Activated CD8-positive, alpha-beta memory T cell treated with anti-CD3 and anti-CD28 coated beads, Interleukin-2, amount 10 ng/mL, durations not matched to agents 7 days and 5 days (primary cell): ENCODE measurements around the gene EXD3. TPM values are rescaled to one million over a fixed set of nuclear protein-coding genes. Genes with fewer than 3 reads are reported as not detected.
"Not testable (repeated sequence)": the region's sequence is repeated elsewhere in the genome, so short reads cannot be mapped to it uniquely, and the experiment has no call there.

ENCODE experiments used
- ATAC-seq: fragments of 150-1000 bp; cut with Tn5 transposase; one replicate; pipeline ENCODE4 v1.10.0; 2021; ENCODE audit warnings: moderate library complexity
- CTCF ChIA-PET: fragments of 350-600 bp; sonication (Branson Sonifier 250); formaldehyde crosslinking; loops from one replicate; lab custom pipeline; 2021; ENCODE audit warnings: antibody characterized with exemption; lab: Charles Lee
- DNase-seq: peaks from one replicate; pipeline ENCODE4 v3.0.0-alpha.2; 2020
- H3K27ac Mint-ChIP-seq: one replicate; pipeline ENCODE4 v1.8.0; 2021; ENCODE audit warnings: mild to moderate bottlenecking, mixed read lengths
- H3K27me3 Mint-ChIP-seq: one replicate; pipeline ENCODE4 v1.8.0; 2021; ENCODE audit warnings: mixed read lengths
- H3K36me3 Mint-ChIP-seq: one replicate; pipeline ENCODE4 v1.8.0; 2021; ENCODE audit warnings: mild to moderate bottlenecking, mixed read lengths
- H3K4me1 Mint-ChIP-seq: one replicate; pipeline ENCODE4 v1.8.0; 2021; ENCODE audit warnings: mixed read lengths
- H3K4me3 Mint-ChIP-seq: one replicate; pipeline ENCODE4 v1.8.0; 2021; ENCODE audit warnings: mild to moderate bottlenecking, moderate library complexity, mixed read lengths
- H3K9me3 Mint-ChIP-seq: one replicate; pipeline ENCODE4 v1.8.0; 2022; ENCODE audit warnings: low read depth, mixed read lengths
- total RNA-seq, 2 experiments: library from RNA; stranded (reverse); gene quantifications; one replicate each; pipeline ENCODE4 v1.2.3, GENCODE V29; 2021

EXD3 gene
- total RNA-seq, 2 experiments from 2014 or later, result 9.2 to 19.8 TPM

DNA sequence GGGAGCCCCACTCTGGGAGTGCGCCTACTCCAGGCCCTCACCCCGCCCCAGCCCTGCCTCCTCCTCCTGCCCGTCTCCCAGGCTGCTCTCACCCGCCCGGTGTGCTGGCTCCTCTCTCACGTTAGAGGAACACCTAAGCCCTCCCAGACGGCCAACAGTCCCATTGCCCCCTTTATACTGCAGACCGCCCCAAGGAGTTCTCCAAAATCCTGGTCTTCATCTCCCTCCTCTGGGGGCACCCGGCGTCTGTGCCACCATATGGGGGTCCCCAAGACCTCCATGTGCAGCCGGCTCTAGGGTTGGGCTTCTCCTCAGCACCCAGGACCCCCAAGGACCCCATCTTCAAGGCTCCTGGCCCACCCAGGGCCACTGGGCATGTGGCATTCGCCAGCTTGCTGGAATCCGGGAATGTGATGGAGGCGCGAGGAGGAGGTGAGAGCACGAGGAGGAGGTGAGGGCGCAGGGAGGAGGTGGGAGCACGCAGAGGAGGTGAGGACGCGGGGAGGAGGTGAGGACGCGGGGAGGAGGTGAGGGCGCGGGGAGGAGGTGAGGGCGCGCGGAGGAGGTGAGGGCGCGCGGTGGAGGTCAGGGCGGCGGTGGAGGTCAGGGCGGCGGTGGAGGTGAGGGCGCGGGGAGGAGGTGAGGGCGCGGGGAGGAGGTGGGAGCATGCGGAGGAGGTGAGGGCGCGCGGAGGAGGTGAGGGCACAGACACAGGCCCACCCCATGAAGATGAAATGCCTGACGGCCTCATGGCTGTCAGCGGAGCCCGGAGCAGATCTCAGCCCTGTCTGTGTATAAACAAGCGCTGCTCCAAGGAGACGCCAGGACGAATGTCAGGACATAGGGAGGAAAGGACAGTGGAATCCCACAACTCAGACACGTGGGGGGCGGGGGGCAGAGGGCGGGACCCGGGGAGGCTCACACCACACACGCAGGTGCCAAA, 41.2 kb downstream of the EXD3 start:
- no peak overlapping the region for H3K27ac Mint-ChIP-seq
- no peak for ATAC-seq
- H3K9me3 Mint-ChIP-seq, result no peaks in the 10 kb centered on the region
- no peaks in the 10 kb centered on the region for H3K4me1 Mint-ChIP-seq
- no peak overlapping the region for H3K4me3 Mint-ChIP-seq
- no peaks in the 10 kb centered on the region for H3K27me3 Mint-ChIP-seq
- DNase-seq, result no peak
- H3K36me3 Mint-ChIP-seq, result no peaks in the 10 kb centered on the region
- CTCF ChIA-PET, result no interaction called here

DNA sequence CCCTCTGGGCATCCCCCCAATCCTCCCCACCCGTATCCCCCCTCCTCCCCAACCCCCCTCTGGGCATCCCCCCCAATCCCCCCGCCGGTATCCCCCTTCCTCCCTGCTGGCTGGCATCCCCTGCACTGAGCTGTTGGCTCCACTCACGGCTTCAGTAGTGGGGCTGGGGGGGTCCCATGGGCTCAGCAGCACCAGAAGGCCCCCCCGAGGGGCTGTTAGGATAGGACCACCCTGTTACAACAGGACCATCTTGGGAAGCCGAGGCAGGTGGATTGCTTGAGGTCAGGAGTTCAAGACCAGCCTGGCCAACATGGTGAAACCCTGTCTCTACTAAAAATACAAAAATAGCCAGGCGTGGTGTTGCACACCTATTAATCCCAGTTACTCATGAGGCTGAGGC, 42.4 kb downstream of the EXD3 start:
- H3K9me3 Mint-ChIP-seq, result no peaks in the 10 kb centered on the region
- CTCF ChIA-PET, result no interaction called here
- no peak for ATAC-seq
- H3K27me3 Mint-ChIP-seq, result no peaks in the 10 kb centered on the region
- DNase-seq, result no peak
- no peak overlapping the region for H3K27ac Mint-ChIP-seq
- H3K4me3 Mint-ChIP-seq, result no peak overlapping the region
- no peaks in the 10 kb centered on the region for H3K36me3 Mint-ChIP-seq
- H3K4me1 Mint-ChIP-seq, result no peaks in the 10 kb centered on the region

DNA sequence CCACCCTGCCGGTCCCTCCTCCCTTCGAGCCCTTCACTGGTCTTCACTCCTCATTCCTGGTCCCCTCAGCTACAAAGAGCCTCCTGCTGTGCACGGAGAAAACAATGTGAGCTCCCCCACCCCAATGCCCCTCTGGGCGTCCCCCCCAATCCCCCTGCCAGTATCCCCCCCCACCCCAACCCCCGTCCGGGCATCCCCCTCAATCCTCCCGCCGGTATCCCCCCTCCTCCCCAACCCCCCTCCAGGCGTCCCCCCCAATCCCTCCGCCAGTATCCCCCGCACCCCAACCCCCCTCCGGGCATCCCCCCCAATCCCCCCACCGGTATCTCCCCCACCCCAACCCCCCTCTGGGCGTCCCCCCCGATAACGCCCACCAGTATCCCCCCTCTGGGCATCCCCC, 42.8 kb downstream of the EXD3 start:
- no peaks in the 10 kb centered on the region for H3K27me3 Mint-ChIP-seq
- ATAC-seq (no peak), DNase-seq (no peak)
- CTCF ChIA-PET, result no interaction called here
- no peaks in the 10 kb centered on the region for H3K4me1 Mint-ChIP-seq
- no peak overlapping the region for H3K4me3 Mint-ChIP-seq
- no peaks in the 10 kb centered on the region for H3K36me3 Mint-ChIP-seq
- no peaks in the 10 kb centered on the region for H3K9me3 Mint-ChIP-seq
- no peak overlapping the region for H3K27ac Mint-ChIP-seq

DNA sequence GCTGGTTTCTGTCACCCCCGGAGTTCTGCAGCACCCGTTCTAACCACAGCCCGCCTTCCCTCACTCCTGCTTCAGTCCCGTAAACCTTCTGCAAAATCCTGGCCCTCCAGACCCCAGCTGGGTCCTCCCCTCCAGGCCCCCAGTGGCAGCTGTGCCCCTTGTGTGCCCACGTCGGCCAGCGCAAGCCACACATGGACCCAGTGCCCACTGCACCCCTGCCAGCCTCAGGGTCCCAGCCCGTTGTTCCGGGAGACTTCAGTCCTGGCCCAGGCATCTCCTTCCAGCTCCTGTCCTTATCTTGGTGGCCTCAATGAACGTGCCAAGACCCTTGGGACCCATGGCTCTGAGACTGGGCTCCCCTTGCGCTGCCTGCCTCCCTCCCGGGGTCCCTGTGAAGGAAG, 43.2 kb downstream of the EXD3 start:
- Mint-ChIP-seq H3K4me1 (no peaks in the 10 kb centered on the region), H3K9me3 (no peaks in the 10 kb centered on the region), H3K27ac (no peak overlapping the region), H3K36me3 (no peaks in the 10 kb centered on the region), H3K27me3 (no peaks in the 10 kb centered on the region), H3K4me3 (no peak overlapping the region)
- DNase-seq, result no peak
- ATAC-seq, result no peak
- CTCF ChIA-PET, result no interaction called here

DNA sequence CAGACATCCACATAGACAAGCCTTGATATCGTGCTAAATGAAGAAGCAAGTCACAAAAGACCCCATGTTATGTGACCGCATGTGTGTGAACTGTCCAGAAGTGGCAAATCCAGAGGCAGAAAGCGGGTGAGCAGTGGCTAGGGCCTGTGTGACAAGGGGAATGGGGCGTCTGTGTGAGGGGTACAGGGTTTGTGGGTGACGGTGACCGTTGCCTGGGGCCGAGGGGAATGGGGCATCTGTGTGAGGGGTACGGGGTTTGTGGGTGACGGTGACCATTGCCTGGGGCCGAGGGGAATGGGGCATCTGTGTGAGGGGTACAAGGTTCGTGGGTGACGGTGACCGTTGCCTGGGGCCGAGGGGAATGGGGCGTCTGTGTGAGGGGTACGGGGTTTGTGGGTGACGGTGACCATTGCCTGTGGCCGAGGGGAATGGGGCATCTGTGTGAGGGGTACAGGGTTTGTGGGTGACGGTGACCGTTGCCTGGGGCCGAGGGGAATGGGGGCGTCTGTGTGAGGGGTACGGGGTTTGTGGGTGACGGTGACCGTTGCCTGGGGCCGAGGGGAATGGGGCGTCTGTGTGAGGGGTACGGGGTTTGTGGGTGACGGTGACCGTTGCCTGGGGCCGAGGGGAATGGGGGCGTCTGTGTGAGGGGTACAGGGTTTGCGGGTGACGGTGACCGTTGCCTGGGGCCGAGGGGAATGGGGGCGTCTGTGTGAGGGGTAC, 44.1 kb downstream of the EXD3 start:
- H3K27me3 Mint-ChIP-seq, ATAC-seq, H3K9me3 Mint-ChIP-seq, H3K4me1 Mint-ChIP-seq, H3K27ac Mint-ChIP-seq, DNase-seq, H3K4me3 Mint-ChIP-seq, H3K36me3 Mint-ChIP-seq, CTCF ChIA-PET: not testable (repeated sequence)

DNA sequence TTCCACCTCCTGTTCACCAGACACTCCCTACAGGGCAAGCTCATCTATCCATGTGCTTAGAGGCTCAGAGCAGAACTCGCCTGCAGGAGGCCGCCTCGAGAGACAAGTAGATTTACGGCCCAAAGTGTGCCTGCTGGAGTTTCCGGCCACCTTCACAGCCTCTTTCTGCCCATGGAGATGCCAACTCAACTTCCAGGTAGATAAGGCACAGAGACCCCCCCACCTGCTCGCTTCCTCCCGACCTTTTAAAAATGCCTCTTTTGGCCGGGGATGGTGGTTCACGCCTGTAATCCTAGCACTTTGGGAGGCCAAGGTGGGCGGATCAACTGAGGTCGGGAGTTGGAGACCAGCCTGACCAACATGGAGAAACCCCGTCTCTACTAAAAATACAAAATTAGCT, 46.6 kb downstream of the EXD3 start:
- ATAC-seq (no peak), DNase-seq (no peak)
- Mint-ChIP-seq H3K36me3 (no peaks in the 10 kb centered on the region), H3K27me3 (no peaks in the 10 kb centered on the region), H3K4me1 (no peaks in the 10 kb centered on the region), H3K4me3 (no peak overlapping the region), H3K27ac (no peak overlapping the region), H3K9me3 (no peaks in the 10 kb centered on the region)
- CTCF ChIA-PET, result no interaction called here

DNA sequence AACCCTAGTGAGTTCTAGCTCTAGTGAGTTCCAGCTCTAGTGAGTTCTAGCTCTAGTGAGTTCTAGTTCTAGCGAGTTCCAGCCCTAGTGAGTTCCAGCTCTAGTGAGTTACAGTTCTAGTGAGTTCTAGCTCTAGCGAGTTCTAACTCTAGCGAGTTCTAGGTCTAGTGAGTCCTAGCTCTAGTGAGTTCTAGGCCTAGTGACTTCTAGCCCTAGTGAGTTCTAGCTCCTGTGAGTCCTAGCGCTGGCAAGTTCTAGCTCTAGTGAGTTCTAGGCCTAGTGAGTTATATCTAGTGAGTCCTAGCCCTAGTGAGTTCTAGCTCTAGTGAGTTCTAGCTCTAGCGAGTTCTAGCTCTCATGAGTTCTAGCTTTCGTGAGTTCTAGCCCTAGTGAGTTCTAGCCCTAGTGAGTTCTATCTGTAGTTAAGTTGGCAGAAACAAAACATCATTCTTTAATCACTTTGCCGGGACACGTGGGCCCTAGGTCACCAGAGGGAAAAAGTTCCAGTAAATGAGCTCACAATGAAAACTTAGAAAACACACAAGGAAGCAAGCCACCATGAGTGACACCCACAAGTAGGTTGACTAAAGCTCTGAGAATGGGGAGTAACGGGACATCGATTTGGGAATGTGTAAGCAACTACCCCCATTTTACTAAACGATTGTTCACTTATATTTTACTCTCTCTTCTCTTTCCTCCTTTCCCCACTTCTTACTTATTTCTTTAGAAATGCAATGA, 47.5 kb downstream of the EXD3 start:
- DNase-seq (no peak), ATAC-seq (no peak)
- H3K36me3 Mint-ChIP-seq, result no peaks in the 10 kb centered on the region
- CTCF ChIA-PET, result interaction anchor here (0.6 kb wide), 1 partner anchor 118 kb away, joined by 3 read pairs; no protein-coding TSS in a partner anchor
- no peak overlapping the region for H3K27ac Mint-ChIP-seq
- no peak overlapping the region for H3K4me3 Mint-ChIP-seq
- no peaks in the 10 kb centered on the region for H3K4me1 Mint-ChIP-seq
- no peaks in the 10 kb centered on the region for H3K27me3 Mint-ChIP-seq
- no peaks in the 10 kb centered on the region for H3K9me3 Mint-ChIP-seq

DNA sequence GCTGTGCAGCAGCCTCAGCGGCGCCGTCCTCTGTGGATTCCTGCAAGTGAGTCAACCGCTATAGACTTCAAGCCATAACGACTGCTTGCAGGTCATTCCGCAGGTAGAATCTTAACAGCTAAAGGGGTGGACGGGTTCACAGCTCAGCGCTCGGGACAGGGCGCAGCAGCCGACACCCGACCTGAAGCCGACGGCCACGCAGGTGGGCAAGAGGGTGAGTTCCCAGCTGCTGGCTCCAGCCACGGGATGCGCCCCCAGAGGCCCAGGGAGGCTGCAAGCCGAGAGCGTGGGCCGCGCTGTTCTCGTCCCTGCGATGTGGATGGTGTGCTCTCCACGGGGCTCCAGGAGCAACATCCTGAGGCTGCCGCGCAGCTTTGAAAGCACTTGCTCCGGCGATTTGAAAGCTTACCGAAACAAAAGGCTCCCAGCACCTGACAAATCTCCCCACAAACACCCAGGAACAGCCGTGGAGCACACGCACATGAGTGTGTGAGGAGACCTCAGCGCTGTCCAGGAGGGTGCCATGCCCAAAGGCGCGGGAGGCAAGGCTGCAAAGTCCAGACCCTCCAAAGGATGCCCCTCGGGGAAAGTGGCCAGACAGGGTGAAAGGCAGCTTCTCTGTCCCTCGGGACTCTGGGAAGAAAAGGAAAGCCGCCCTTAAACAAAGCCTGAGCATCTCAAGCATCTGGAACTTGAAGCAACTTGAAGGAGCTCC, 48.7 kb downstream of the EXD3 start:
- no peak for ATAC-seq
- CTCF ChIA-PET, result no interaction called here
- H3K4me1 Mint-ChIP-seq, result no peaks in the 10 kb centered on the region

DNA sequence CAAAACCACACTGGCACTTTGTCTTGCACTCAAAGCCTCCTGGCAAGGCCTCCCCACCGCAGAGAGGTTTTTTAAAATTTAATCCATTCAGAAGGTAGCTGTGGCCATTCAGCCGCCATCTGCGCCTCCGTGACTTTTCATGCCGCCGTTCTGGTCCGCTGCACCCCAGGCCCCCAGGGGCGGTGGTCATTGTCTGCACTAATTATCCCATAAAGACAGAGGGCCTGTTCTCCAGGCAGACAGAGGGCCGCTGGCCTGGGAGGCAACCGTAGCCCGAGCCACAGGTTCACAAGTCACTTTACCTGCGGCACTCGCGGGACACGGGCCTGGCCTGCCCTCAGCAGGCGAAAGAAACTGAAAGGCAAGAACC, 49.4 kb downstream of the EXD3 start:
- CTCF ChIA-PET, result no interaction called here
- Mint-ChIP-seq H3K27ac (no peak overlapping the region), H3K27me3 (no peaks in the 10 kb centered on the region), H3K9me3 (no peaks in the 10 kb centered on the region), H3K36me3 (no peaks in the 10 kb centered on the region), H3K4me1 (no peaks in the 10 kb centered on the region), H3K4me3 (no peak overlapping the region)
- ATAC-seq, result no peak
- DNase-seq, result no peak

More for the DNA sequence above, 48.7 kb downstream of the EXD3 start:
- H3K36me3 Mint-ChIP-seq, result no peaks in the 10 kb centered on the region
- no peak overlapping the region for H3K4me3 Mint-ChIP-seq
- no peaks in the 10 kb centered on the region for H3K27me3 Mint-ChIP-seq
- no peaks in the 10 kb centered on the region for H3K9me3 Mint-ChIP-seq
- no peak overlapping the region for H3K27ac Mint-ChIP-seq
- DNase-seq, result no peak

DNA sequence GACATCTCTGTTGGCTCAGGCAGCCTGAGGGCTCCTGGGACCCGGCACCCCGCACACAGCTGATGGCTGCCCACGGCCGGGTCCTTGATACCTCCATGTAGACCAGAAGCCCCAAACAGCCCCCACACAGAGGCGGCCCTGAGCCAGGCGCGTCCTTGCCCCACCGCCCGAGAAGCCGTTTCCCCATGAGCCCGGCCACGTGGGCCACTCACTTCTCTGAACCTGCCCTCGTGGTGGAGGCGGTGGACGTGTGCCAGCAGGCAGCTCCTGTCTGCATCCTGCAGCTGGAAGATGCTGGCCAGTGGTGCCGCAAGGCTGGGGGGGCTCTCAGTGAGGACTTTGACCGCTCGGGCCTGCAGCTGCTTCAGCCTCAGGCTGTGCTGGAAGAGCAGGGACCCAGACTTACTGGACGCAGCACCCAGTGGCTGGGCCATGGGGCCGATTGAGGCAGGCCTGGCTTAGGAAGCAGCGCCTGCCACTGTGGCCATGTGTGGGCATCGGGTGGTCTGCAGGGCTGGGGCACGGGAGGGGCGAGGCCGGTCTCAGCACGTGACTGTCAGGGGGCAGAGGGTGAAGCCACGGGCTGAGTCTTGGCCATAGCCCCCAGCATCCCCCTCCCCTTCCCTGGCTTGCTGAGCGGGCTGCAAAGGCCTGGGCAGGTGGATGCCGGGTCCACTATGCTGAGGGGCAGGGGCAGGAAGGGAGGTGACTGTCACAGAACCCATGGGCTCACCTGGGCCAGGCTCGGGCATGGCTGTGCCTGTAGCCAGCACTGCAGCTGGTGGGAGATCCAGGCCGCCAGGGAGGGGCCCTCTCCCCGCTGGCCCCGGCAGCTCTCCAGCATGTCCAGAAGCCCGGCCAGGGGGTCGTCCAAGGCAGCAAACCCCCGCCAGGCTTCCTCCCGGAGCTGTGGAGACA, 50.0 kb downstream of the EXD3 start:
- Mint-ChIP-seq H3K4me3 (no peak overlapping the region), H3K4me1 (no peaks in the 10 kb centered on the region), H3K27me3 (no peaks in the 10 kb centered on the region), H3K9me3 (no peaks in the 10 kb centered on the region), H3K36me3 (no peaks in the 10 kb centered on the region), H3K27ac (no peak overlapping the region)
- ATAC-seq, result no peak
- DNase-seq, result no peak
- CTCF ChIA-PET, result no interaction called here

DNA sequence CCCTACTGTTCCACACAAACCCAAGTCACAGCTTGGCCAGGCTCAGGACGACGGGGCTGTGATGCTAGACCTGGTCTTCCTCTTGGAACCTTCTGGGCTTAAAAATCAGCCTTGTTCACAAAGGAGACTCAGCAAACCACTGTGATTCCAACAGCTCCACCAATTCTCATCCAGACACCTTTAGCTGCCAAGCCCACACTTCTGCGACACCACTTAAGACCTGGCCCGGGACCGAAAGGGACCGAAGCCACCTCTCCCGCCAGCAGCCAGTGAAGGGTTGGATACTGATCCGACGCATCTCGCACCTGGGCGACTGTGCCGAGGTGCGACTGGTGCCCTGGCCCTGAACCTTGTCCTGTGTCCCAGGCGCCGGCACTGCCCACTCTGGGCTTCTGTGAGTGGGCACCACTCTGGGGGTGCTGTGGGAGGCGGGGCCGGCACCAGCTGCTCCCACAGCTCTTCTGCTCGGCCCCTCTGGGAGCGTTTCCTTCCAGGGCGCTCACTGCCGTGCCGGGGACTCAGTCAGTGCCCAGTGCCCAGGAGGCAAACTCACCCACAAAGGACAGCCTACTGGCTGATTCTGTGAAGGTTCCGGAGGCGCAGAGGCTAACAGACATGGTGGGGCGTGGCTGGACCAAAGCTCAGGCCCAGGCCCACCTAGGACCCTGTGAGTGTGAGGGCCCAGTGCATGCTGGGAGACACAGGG, 50.9 kb downstream of the EXD3 start:
- Mint-ChIP-seq H3K36me3 (no peaks in the 10 kb centered on the region), H3K27ac (no peak overlapping the region), H3K9me3 (no peaks in the 10 kb centered on the region), H3K4me1 (no peaks in the 10 kb centered on the region), H3K27me3 (no peaks in the 10 kb centered on the region), H3K4me3 (no peak overlapping the region)
- DNase-seq (no peak), ATAC-seq (no peak)
- CTCF ChIA-PET, result no interaction called here

DNA sequence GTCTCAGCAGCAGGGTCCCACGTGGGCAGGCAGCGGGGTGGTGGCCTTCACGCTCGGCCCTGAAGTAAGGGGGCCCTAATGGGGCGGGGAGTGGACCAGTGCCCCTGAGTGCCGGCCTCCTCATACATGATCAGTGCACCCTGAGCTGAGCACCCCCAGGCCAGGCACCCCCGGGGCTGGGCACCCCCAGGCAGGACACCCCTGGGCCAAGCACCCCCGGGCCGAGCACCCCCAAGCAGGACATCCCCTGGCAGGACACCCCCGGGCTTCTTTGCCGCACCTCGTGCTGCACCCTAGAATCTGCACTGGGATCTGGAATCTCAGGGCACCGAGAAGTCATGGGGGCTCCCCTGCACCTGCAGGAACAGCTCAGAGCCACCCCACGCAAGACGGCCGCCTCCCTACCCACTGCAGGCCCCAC, 51.4 kb downstream of the EXD3 start:
- H3K36me3 Mint-ChIP-seq, result no peaks in the 10 kb centered on the region
- H3K9me3 Mint-ChIP-seq, result no peaks in the 10 kb centered on the region
- no peaks in the 10 kb centered on the region for H3K27me3 Mint-ChIP-seq
- no peak for ATAC-seq
- CTCF ChIA-PET, result no interaction called here
- no peaks in the 10 kb centered on the region for H3K4me1 Mint-ChIP-seq
- H3K27ac Mint-ChIP-seq, result no peak overlapping the region
- H3K4me3 Mint-ChIP-seq, result no peak overlapping the region
- no peak for DNase-seq
